ENCODE data around the gene FFAR2. TPM values are rescaled to one million over a fixed set of nuclear protein-coding genes. Genes with fewer than 3 reads are reported as not detected.

FFAR2 gene
- total RNA-seq, 2 donors from 2014 or later, result 0.22 to 0.82 TPM

DNA sequence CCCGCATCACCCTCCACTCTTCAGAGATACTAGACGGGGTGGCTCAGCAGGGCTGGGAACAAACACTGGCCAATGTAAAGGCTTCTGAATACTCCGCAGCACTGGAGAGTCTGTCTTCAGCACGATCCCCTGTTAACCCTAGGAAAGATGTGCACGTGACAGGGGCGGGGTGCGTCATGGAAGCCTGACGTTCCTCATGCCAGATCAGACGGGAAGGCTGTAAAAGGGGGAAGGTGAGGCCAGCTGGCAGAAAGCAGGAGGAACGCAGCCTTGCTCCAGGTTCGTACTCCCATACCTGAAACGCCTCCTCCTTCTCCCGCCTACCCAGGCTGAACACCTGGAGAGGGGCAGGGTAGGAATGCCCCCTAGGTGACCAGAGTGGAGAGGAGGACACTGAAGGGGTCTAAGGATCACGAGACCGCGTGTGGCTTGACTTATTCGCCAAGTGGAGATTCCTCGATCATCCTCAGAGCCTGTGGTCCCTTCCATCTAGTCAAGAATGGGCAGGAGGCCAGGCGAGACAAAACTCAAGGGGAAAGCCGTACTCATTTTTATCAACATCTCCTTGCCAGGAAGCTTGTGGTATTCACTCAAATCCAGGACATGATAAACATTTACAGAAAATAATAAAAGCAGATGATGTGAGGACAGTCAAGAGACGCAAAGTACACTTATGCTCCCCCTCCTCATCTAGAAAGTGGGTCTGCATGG lies 18.2 kb upstream of the FFAR2 start:
- Histone ChIP-seq H3K27me3 (no peaks in the 10 kb centered on the region), H3K9ac (ENCODE audit: low read depth in 2 of 2, low read length in 2 of 2) (peak overlapping the region in 1 of 2 donors; percentile 21), H3K4me3 (no peak overlapping the region), H3K9me3 (no peaks in the 10 kb centered on the region), H3K4me1 (peaks cover 14% of the 10 kb centered on the region), H3K27ac (peak overlapping the region; percentile 40), H3K36me3 (no peaks in the 10 kb centered on the region)
- intact Hi-C loops (cut with DNase I), result no loop called here
- TF ChIP-seq, protein P1, sequence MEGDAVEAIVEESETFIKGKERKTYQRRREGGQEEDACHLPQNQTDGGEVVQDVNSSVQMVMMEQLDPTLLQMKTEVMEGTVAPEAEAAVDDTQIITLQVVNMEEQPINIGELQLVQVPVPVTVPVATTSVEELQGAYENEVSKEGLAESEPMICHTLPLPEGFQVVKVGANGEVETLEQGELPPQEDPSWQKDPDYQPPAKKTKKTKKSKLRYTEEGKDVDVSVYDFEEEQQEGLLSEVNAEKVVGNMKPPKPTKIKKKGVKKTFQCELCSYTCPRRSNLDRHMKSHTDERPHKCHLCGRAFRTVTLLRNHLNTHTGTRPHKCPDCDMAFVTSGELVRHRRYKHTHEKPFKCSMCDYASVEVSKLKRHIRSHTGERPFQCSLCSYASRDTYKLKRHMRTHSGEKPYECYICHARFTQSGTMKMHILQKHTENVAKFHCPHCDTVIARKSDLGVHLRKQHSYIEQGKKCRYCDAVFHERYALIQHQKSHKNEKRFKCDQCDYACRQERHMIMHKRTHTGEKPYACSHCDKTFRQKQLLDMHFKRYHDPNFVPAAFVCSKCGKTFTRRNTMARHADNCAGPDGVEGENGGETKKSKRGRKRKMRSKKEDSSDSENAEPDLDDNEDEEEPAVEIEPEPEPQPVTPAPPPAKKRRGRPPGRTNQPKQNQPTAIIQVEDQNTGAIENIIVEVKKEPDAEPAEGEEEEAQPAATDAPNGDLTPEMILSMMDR (IDR thresholded peaks at IDR 0.05), result no peak
- DNase-seq, result peak; percentile 79

DNA sequence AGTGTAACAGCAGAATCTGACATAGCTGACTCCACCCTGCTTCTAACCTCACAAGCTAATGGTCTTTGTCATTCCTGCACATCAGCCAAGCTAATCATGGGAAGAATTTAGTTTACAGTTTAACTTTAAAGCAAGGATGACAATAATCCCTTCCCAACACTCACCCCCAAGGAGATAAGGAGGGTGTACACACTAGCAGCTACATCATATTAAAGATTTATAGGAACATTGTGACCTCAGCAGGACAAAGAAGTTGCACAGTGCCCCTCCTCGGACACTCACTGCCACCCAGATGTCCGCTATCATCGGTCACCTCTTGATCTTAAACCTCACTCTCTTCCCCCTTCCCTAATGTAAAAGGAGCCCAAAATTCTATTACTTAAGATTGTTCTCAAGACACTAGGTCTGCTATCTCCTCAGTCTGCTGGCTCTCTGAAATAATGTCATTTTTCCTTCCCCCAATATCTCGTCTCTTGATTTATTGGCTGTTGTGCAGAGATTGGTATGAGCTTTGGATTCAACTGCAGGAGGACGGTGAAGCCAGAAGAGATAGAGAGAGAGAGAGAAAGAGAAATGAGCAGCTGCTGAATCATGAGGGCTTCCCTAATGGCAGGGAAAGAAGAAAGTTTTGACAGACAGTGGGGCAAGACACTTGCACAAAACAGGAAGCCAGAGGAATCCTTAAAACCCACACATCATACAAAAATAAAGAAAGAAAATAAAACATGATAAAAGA lies 17.5 kb upstream of the FFAR2 start:
- intact Hi-C loops (cut with DNase I), result no loop called here
- H3K4me3 ChIP-seq, result no peak overlapping the region

DNA sequence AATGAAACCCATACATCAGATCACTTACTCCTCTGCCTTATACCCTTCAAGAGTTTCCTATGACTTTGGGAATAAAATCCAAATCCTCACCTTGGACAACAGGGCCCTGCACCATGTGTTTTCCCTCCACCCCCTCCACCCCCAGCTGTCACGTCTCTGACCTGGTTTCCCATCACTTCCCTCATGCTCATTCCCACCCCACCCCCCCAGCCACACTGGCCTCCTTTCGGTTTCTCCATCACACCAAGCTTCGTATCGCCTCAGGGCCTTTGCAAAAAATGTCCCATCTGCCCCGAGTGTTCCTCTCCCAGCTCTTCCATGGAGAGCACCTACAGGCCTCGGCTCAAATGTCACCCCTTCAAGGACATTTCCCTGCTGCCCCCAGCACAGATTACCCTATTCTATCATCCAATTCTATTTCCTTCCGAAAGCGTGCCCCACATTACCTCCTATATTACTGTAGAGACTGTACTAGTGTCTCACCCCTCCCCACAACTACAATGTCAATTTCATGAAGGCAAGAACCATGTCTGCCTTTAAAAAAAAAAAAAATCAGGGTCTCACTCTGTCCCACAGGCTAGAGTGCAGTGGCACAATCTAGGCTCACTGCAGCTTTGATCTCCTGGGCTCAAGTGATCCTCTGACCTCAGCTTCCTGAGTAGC lies 16.8 kb upstream of the FFAR2 start:
- peak overlapping the region; percentile 40 for H3K27ac ChIP-seq
- H3K9me3 ChIP-seq, result no peaks in the 10 kb centered on the region
- H3K4me1 ChIP-seq, result peaks cover 18% of the 10 kb centered on the region
- H3K9ac ChIP-seq (ENCODE audit: low read depth in 2 of 2, low read length in 2 of 2), result no peak overlapping the region
- TF ChIP-seq, protein P1 (IDR thresholded peaks at IDR 0.05), result no peak
- no peak overlapping the region for H3K4me3 ChIP-seq
- H3K36me3 ChIP-seq, result no peaks in the 10 kb centered on the region
- no peaks in the 10 kb centered on the region for H3K27me3 ChIP-seq
- DNase-seq, result no peak
- intact Hi-C loops (cut with DNase I), result no loop called here

More for the DNA sequence above, 17.5 kb upstream of the FFAR2 start:
- no peaks in the 10 kb centered on the region for H3K36me3 ChIP-seq
- TF ChIP-seq, protein P1 (IDR thresholded peaks at IDR 0.05), result no peak
- no peak for DNase-seq
- no peaks in the 10 kb centered on the region for H3K27me3 ChIP-seq
- peaks cover 14% of the 10 kb centered on the region for H3K4me1 ChIP-seq
- H3K27ac ChIP-seq, result peak overlapping the region; percentile 40
- no peaks in the 10 kb centered on the region for H3K9me3 ChIP-seq
- peak overlapping the region; percentile 13 to 21 for H3K9ac ChIP-seq (ENCODE audit: low read depth in 2 of 2, low read length in 2 of 2)

DNA sequence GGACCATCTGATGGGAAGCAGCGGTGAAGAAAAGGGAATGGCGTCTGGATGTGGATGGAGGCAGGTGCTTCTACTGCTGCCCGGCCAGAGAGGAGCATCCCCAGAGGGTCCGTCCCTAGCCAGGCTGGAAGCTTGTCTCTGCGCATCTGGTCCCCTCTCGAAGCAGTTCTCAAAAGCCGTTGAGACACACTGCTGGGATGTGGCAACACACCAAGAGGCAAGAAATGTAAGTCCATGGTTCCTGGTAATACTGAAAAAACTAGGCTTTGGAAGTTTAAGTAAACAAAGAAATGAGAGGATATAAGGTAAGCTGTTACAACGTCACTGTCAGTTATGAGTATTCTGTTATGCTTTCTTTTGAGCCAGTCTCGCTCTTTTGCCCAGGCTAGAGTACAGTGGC lies 15.1 kb upstream of the FFAR2 start:
- Histone ChIP-seq H3K27ac (no peak overlapping the region), H3K4me3 (no peak overlapping the region), H3K36me3 (no peaks in the 10 kb centered on the region), H3K9me3 (no peaks in the 10 kb centered on the region), H3K27me3 (no peaks in the 10 kb centered on the region), H3K4me1 (peaks cover 28% of the 10 kb centered on the region), H3K9ac (ENCODE audit: low read depth in 2 of 2, low read length in 2 of 2) (no peak overlapping the region)
- intact Hi-C loops (cut with DNase I), result no loop called here
- no peak for DNase-seq
- TF ChIP-seq, protein P1 (IDR thresholded peaks at IDR 0.05), result no peak

DNA sequence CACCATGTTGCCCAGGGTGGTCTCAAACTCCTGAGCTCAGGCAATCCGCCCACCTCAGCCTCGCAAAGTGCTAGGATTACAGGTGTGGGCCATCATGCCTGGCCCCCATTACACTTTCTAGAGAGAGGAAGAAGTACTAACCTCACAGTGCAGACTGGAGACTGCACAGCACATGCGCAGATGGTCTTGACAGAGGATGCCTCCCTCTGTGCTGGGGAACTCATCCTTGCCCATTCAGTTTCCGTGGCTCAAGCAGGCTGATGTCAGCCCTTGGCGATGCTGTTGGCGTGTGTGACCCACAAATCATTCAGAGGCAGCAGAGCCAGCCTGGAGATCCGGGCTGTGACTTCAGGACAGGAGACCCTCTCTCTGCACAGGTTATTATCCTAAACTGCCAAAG lies 14.6 kb upstream of the FFAR2 start:
- peak overlapping the region; percentile 41 for H3K27ac ChIP-seq
- TF ChIP-seq, protein P1 (IDR thresholded peaks at IDR 0.05), result no peak
- H3K4me3 ChIP-seq, result no peak overlapping the region
- intact Hi-C loops (cut with DNase I), result no loop called here
- H3K27me3 ChIP-seq, result no peaks in the 10 kb centered on the region
- H3K9me3 ChIP-seq, result no peaks in the 10 kb centered on the region
- no peaks in the 10 kb centered on the region for H3K36me3 ChIP-seq
- no peak for DNase-seq
- H3K9ac ChIP-seq (ENCODE audit: low read depth in 2 of 2, low read length in 2 of 2), result peak overlapping the region; percentile 32 to 64
- peaks cover 28% of the 10 kb centered on the region for H3K4me1 ChIP-seq

Data from colonic mucosa (tissue), 4 donors.